Glutamatergic neuron (in vitro differentiated cells): ENCODE data around the gene DGKD. TPM values are rescaled to one million over a fixed set of nuclear protein-coding genes. Genes with fewer than 3 reads are reported as not detected.

Experiments
- DNase-seq: peaks from one replicate; pipeline ENCODE4 v3.0.0; 2022
- H3K27ac Mint-ChIP-seq: one replicate; pipeline ENCODE4 v1.8.0; 2020; ENCODE audit warnings: mild to moderate bottlenecking, mixed read lengths, inconsistent platforms; ENCODE audit not compliant: unreplicated experiment
- H3K27me3 Mint-ChIP-seq: one replicate; pipeline ENCODE4 v1.8.0; 2020; ENCODE audit warnings: mild to moderate bottlenecking, moderate library complexity, mixed read lengths, inconsistent platforms; ENCODE audit not compliant: unreplicated experiment
- H3K36me3 Mint-ChIP-seq: one replicate; pipeline ENCODE4 v1.8.0; 2020; ENCODE audit warnings: mild to moderate bottlenecking, mixed read lengths, inconsistent platforms; ENCODE audit not compliant: unreplicated experiment
- H3K4me1 Mint-ChIP-seq: one replicate; pipeline ENCODE4 v1.8.0; 2020; ENCODE audit warnings: mild to moderate bottlenecking, low read depth, mixed read lengths, inconsistent platforms; ENCODE audit not compliant: unreplicated experiment
- H3K4me3 Mint-ChIP-seq: one replicate; pipeline ENCODE4 v1.8.0; 2020; ENCODE audit warnings: mild to moderate bottlenecking, mixed read lengths, inconsistent platforms; ENCODE audit not compliant: unreplicated experiment
- H3K9me3 Mint-ChIP-seq: one replicate; pipeline ENCODE4 v1.8.0; 2020; ENCODE audit warnings: mild to moderate bottlenecking, moderate library complexity, mixed read lengths, inconsistent platforms; ENCODE audit not compliant: unreplicated experiment
- CTCF ChIP-seq: fragments of 200-600 bp; sonication (generic); IDR thresholded peaks from one replicate; pipeline ENCODE4 v1.5.0; 2021; ENCODE audit not compliant: partially characterized antibody, unreplicated experiment
- total RNA-seq: library from RNA; stranded (reverse); fragmentation: NEBNext Ultra II Directional; extraction: Animal tissue kit (Norgen Biotek cat#: 25700); gene quantifications from one replicate; pipeline ENCODE4 v1.2.1, GENCODE V29; 2021; ENCODE audit not compliant: unreplicated experiment

DGKD gene
- total RNA-seq, 1 donor from 2014 or later, result 67.6 TPM

GRCh38 chr2:233491326-233491725, 137.0 kb downstream of the DGKD start:
- no peaks in the 10 kb centered on the region for H3K9me3 Mint-ChIP-seq
- no peaks in the 10 kb centered on the region for H3K36me3 Mint-ChIP-seq
- no peak overlapping the region for H3K4me3 Mint-ChIP-seq
- DNase-seq, result no peak
- no peak for TF ChIP-seq CTCF
- no peak overlapping the region for H3K27ac Mint-ChIP-seq
- H3K27me3 Mint-ChIP-seq, result no peaks in the 10 kb centered on the region
- H3K4me1 Mint-ChIP-seq, result peaks cover 4% of the 10 kb centered on the region

- Mint-ChIP-seq H3K27me3 (no peaks in the 10 kb centered on the region), H3K36me3 (no peaks in the 10 kb centered on the region), H3K9me3 (no peaks in the 10 kb centered on the region), H3K27ac (no peak overlapping the region), H3K4me3 (no peak overlapping the region), H3K4me1 (peaks cover 2% of the 10 kb centered on the region)
- no peak for DNase-seq
- no peak for TF ChIP-seq CTCF
These were observed 137.8 kb downstream of the DGKD start for GRCh38 chr2:233492078-233492477.

DNA sequence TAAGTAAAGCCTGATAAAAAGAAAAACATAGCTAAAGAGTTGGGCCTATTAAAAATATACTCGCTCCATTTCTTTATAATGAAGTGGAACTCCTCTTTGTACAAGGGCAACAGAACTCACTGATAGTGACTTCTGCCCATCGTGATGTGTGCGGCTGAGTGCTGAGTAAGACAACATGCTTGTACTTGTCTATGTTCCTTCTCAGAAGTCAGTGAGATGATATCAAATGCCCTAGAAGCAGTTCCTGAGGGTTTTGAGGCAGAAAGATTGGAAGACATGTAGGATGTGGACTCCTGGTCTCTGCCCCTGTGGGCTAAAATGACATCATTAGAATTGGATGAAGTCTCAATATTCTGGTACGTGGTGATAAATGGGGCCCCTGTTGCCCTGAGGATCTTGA, 138.5 kb downstream of the DGKD start:
- no peak overlapping the region for H3K4me3 Mint-ChIP-seq
- H3K36me3 Mint-ChIP-seq, result no peaks in the 10 kb centered on the region
- no peak overlapping the region for H3K27ac Mint-ChIP-seq
- no peak for DNase-seq
- H3K4me1 Mint-ChIP-seq, result peaks cover 2% of the 10 kb centered on the region
- H3K9me3 Mint-ChIP-seq, result no peaks in the 10 kb centered on the region
- no peaks in the 10 kb centered on the region for H3K27me3 Mint-ChIP-seq
- TF ChIP-seq CTCF, result no peak

DNA sequence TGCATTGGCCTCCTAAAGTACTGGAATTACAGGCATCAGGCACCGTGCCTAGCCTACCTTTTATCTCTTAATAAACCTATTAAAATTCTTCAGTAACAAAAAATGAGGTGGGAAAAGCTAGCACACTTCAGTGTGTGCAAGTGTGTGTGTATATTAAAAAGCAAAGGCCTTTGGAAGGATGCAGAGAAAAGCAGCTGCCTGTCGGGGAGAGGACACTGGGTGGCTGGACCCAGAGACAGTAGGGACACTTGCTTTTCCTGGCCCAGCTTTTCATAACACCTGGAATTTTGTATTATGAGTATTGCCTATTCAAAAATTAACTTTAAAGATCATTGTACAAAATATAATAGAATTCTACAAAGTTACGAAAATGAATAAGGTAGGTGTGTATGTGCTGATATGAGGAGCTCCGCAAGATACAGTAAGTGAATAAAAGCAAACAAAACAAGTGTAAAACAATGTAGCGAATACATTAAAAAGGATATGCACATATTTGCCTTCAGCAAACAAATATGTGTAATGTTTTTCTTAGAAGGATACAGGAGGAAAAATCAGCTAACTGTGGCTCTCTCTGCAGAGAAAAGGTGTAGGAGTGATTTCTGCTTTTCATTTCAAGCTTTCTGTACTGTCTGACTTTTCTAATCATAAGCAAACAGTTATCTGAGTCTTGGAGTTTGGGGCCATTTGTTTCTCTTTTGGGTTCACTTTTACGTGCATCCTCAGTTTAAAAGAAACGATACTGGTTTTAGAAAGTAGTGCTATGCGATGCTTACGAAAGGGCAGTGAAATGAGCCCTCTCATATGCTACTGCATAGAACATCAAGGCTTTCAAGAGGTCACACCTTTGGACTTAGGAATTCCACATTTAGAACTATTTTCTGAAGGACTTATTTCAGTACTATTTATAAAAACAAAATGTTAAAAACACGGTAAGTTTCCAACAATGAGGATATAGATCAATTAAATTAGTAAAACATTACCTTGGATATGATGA, 141.5 kb downstream of the DGKD start:
- no peaks in the 10 kb centered on the region for H3K27me3 Mint-ChIP-seq
- H3K9me3 Mint-ChIP-seq, result no peaks in the 10 kb centered on the region
- no peak for DNase-seq
- no peak overlapping the region for H3K27ac Mint-ChIP-seq
- H3K36me3 Mint-ChIP-seq, result no peaks in the 10 kb centered on the region
- H3K4me3 Mint-ChIP-seq, result no peak overlapping the region
- H3K4me1 Mint-ChIP-seq, result peaks cover 2% of the 10 kb centered on the region
- no peak for TF ChIP-seq CTCF

- no peak for DNase-seq
- peaks cover 12% of the 10 kb centered on the region for H3K36me3 Mint-ChIP-seq
- no peak overlapping the region for H3K27ac Mint-ChIP-seq
- no peak for TF ChIP-seq CTCF
- no peak overlapping the region for H3K4me3 Mint-ChIP-seq
- H3K27me3 Mint-ChIP-seq, result no peaks in the 10 kb centered on the region
- no peaks in the 10 kb centered on the region for H3K9me3 Mint-ChIP-seq
- peaks cover 2% of the 10 kb centered on the region for H3K4me1 Mint-ChIP-seq
These were observed 143.4 kb downstream of the DGKD start for GRCh38 chr2:233497692-233498091.
